IPS-NIHi7 (cell line): ENCODE data around the gene SRC.

Experiments
- DNase-seq: peaks from one replicate; pipeline ENCODE4 v3.0.0; 2012; ENCODE audit warnings: mixed read lengths; ENCODE audit errors: extremely low spot score

Gene SRC

GRCh38 chr20:37349517-37350491 is 3.9 kb downstream of the SRC start:
- DNase-seq = no peak

GRCh38 chr20:37350649-37351574 is 5.0 kb downstream of the SRC start:
- DNase-seq = no peak

GRCh38 chr20:37351689-37352607 is 6.0 kb downstream of the SRC start:
- no peak for DNase-seq

- DNase-seq = no peak
Observed at GRCh38 chr20:37352608-37352980, 6.7 kb downstream of the SRC start.

GRCh38 chr20:37353285-37353849 is 7.4 kb downstream of the SRC start:
- no peak for DNase-seq

GRCh38 chr20:37354210-37355195 is 8.6 kb downstream of the SRC start:
- DNase-seq = no peak

- DNase-seq = no peak
Observed at GRCh38 chr20:37355252-37356180, 9.6 kb downstream of the SRC start.

- no peak for DNase-seq
Observed at GRCh38 chr20:37356387-37356786, 10.4 kb downstream of the SRC start.

- no peak for DNase-seq
Observed at GRCh38 chr20:37356961-37357371, 11.0 kb downstream of the SRC start.

GRCh38 chr20:37357481-37358365 is 11.8 kb downstream of the SRC start:
- DNase-seq = no peak

- no peak for DNase-seq
Observed at GRCh38 chr20:37358366-37359150, 12.6 kb downstream of the SRC start.

- DNase-seq = no peak
Observed at GRCh38 chr20:37359331-37359730, 13.4 kb downstream of the SRC start.

GRCh38 chr20:37359836-37360235 is 13.9 kb downstream of the SRC start:
- no peak for DNase-seq

- DNase-seq = no peak
Observed at GRCh38 chr20:37360391-37361115, 14.6 kb downstream of the SRC start.

GRCh38 chr20:37361336-37361735 is 15.4 kb downstream of the SRC start:
- no peak for DNase-seq

- DNase-seq = no peak
Observed at GRCh38 chr20:37362231-37362792, 16.4 kb downstream of the SRC start.
